Right lobe of liver (tissue), 6 donors: ENCODE data around the gene CCDC170. TPM values are rescaled to one million over a fixed set of nuclear protein-coding genes. Genes with fewer than 3 reads are reported as not detected.
A peak's percentile ranks its signal among the peaks of the same experiment; 100 is the strongest.

Experiments
- ATAC-seq, 4 donors: fragments of 200-7000 bp; cut with Tn5 transposase; one replicate each; pipeline ENCODE4 v1.9.1; 2020; ENCODE audit warnings: mild to moderate bottlenecking in 4 of 4, moderate library complexity in 4 of 4
- DNase-seq, 3 donors: peaks; one replicate each; pipeline ENCODE4 v3.0.0-alpha.2; 2020
- H3K27ac ChIP-seq, 3 donors: fragments of 200-600 bp; one replicate each; pipeline ENCODE4 v1.8.0; 2022
- H3K27me3 ChIP-seq, 2 donors: fragments of 200-600 bp; one replicate each; pipeline ENCODE4 v1.8.0; 2022
- H3K36me3 ChIP-seq, 4 donors: fragments of 200-600 bp; sonication (generic) in 1 of 4; one replicate each; pipeline versions ENCODE4 v1.5.1 to v1.8.0; 2017 to 2022; ENCODE audit warnings: control low read depth in 1 of 4
- H3K4me1 ChIP-seq, 4 donors: fragments of 200-600 bp; sonication (generic) in 1 of 4; one replicate each; pipeline versions ENCODE4 v1.5.1 to v1.8.0; 2017 to 2022; ENCODE audit warnings: control low read depth in 1 of 4
- H3K4me3 ChIP-seq, 3 donors: fragments of 200-600 bp; one replicate each; pipeline ENCODE4 v1.8.0; 2022
- H3K9me3 ChIP-seq, 4 donors: fragments of 200-600 bp; sonication (generic) in 1 of 4; one replicate each; pipeline versions ENCODE4 v1.5.1 to v1.8.0; 2017 to 2022; ENCODE audit warnings: control low read depth in 1 of 4
- POLR2A ChIP-seq: fragments of 450-650 bp; IDR thresholded peaks from one replicate; pipeline ENCODE4 v1.6.1; 2017; ENCODE audit warnings: antibody characterized with exemption, mild to moderate bottlenecking
- WGBS: methylation state at CpG from one replicate; pipeline ENCODE4 v1.1.6; 2018; ENCODE audit warnings: low coverage, low lambda C conversion rate; ENCODE audit not compliant: insufficient coverage; ENCODE audit errors: missing lambda C conversion rate; 5-methylcytosine and 5-hydroxymethylcytosine counted together
- intact Hi-C, 2 donors: fragments of 100-400 bp; cut with DNase I; formaldehyde crosslinking; loops; one replicate each; pipeline versions ENCODE4 v1.11.2 to v1.14.1; 2022
- total RNA-seq, 6 experiments: library from RNA; depleted of rRNA in 2 of 6; stranded (reverse); fragments of >200 nt in 2 of 6; fragmentation: NEBNext Ultra II Directional in 3 of 6; extraction: Animal tissue kit (Norgen Biotek cat#: 25700) in 3 of 6; gene quantifications; one replicate each; pipeline versions ENCODE4 v1.1.0 to v1.2.4, GENCODE V29; 2016 to 2023
- TF ChIP-seq, protein P1 (sequence below), 4 donors: fragments of 200-600 bp in 3 of 4; fragments of 450-650 bp in 1 of 4; IDR thresholded peaks; one replicate each; pipeline versions ENCODE4 v1.5.1 to v1.8.0; 2016 to 2022; ENCODE audit warnings: antibody characterized with exemption in 4 of 4, mild to moderate bottlenecking in 2 of 4
- donor health status: DM: no; HTN: yes; CAD: no.
- donor health status: DM: no; HTN: no; CAD: no.
- donor health status: DM: no; HTN: no; CAD: no.
- donor health status: DM: no; HTN: yes; CAD: no.
- donor health status: DM: no; HTN: yes; CAD: no.

CCDC170 gene
- total RNA-seq, 6 experiments from 2014 or later, result 0.31 to 0.93 (median 0.55) TPM

GRCh38 chr6:151655099-151655498 lies 161.3 kb downstream of the CCDC170 start:
- H3K4me1 ChIP-seq, result peaks cover 0 to 30% (median 9%) of the 10 kb centered on the region in 4 donors
- no peaks in the 10 kb centered on the region for H3K27me3 ChIP-seq
- no peaks in the 10 kb centered on the region for H3K9me3 ChIP-seq
- 100% methylated on average over 2 of the region's 2 CpGs for WGBS
- TF ChIP-seq POLR2A, result no peak
- TF ChIP-seq, protein P1, sequence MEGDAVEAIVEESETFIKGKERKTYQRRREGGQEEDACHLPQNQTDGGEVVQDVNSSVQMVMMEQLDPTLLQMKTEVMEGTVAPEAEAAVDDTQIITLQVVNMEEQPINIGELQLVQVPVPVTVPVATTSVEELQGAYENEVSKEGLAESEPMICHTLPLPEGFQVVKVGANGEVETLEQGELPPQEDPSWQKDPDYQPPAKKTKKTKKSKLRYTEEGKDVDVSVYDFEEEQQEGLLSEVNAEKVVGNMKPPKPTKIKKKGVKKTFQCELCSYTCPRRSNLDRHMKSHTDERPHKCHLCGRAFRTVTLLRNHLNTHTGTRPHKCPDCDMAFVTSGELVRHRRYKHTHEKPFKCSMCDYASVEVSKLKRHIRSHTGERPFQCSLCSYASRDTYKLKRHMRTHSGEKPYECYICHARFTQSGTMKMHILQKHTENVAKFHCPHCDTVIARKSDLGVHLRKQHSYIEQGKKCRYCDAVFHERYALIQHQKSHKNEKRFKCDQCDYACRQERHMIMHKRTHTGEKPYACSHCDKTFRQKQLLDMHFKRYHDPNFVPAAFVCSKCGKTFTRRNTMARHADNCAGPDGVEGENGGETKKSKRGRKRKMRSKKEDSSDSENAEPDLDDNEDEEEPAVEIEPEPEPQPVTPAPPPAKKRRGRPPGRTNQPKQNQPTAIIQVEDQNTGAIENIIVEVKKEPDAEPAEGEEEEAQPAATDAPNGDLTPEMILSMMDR (IDR thresholded peaks at IDR 0.05), result no peak
- no peak for ATAC-seq
- H3K4me3 ChIP-seq, result no peak overlapping the region
- H3K27ac ChIP-seq, result no peak overlapping the region
- no peak for DNase-seq
- intact Hi-C loops, result no loop called here
- no peaks in the 10 kb centered on the region for H3K36me3 ChIP-seq

DNA sequence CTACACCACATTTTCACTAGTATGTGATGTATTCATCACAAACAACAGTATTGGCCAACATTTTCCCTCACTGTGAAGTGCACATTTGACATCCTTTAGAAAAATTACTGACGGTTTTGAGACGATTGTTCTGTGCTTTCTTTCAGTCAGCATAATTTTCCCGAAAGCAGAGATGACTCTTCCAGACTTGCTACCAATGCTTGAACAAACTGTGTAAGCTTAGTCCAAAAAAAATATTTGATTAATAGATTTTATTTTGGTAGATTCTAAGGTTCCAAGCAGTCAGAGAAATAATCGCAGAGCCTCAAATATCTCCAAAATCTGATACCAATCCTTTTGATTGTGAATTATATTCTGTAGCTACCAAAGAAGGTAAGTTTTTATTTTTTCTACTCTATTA lies 162.6 kb downstream of the CCDC170 start:
- peak; percentile 40 to 55 (median 48) for ATAC-seq
- DNase-seq, result no peak
- Histone ChIP-seq H3K36me3 (no peaks in the 10 kb centered on the region), H3K27ac (peak overlapping the region in 2 of 3 donors; percentile 50 to 51), H3K4me3 (peak overlapping the region in 2 of 3 donors; percentile 44 to 45), H3K4me1 (peaks cover 0 to 41% (median 10%) of the 10 kb centered on the region in 4 donors), H3K9me3 (no peaks in the 10 kb centered on the region), H3K27me3 (no peaks in the 10 kb centered on the region)
- 27% methylated on average over 4 of the region's 4 CpGs for WGBS
- intact Hi-C loops, result no loop called here
- no peak for TF ChIP-seq POLR2A
- TF ChIP-seq, protein P1 (IDR thresholded peaks at IDR 0.05), result no peak

- ATAC-seq (peak; percentile 74 to 84 (median 83)), DNase-seq (no peak)
- no peaks in the 10 kb centered on the region for H3K9me3 ChIP-seq
- WGBS, result 19% methylated on average over 4 of the region's 4 CpGs
- H3K4me3 ChIP-seq, result peak overlapping the region in 2 of 3 donors; percentile 44 to 45
- no peaks in the 10 kb centered on the region for H3K36me3 ChIP-seq
- no peaks in the 10 kb centered on the region for H3K27me3 ChIP-seq
- peaks cover 0 to 44% (median 9%) of the 10 kb centered on the region in 4 donors for H3K4me1 ChIP-seq
- intact Hi-C loops, result no loop called here
- peak overlapping the region in 2 of 3 donors; percentile 51 to 53 for H3K27ac ChIP-seq
- TF ChIP-seq POLR2A, result no peak
- TF ChIP-seq, protein P1 (IDR thresholded peaks at IDR 0.05), result no peak
Observed at GRCh38 chr6:151658091-151658490, 164.3 kb downstream of the CCDC170 start.

DNA sequence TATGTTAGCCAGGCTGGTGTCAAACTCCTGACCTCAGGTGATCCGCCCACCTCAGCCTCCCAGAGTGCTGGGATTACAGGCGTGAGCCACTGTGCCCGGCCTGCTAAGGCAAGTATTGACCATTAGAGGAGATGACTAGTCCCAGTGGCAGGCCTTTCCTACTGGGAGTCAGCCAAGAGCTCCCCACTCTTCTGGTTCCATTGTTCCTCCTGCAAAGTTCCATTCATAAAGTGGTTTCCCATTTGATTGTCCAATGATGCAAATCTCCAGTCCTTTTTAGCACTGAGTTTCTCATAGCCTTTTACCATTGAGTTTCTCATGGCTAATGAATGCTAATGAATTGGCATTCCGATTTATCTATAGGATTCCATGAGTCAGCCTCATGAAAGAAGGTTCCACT lies 165.4 kb downstream of the CCDC170 start:
- Histone ChIP-seq H3K4me3 (peak overlapping the region in 2 of 3 donors; percentile 44 to 45), H3K4me1 (peaks cover 0 to 54% (median 14%) of the 10 kb centered on the region in 4 donors), H3K36me3 (no peaks in the 10 kb centered on the region), H3K9me3 (no peaks in the 10 kb centered on the region), H3K27me3 (no peaks in the 10 kb centered on the region), H3K27ac (peak overlapping the region in 2 of 3 donors; percentile 9 to 51)
- WGBS, result 75% methylated on average over 1 of the region's 4 CpGs
- intact Hi-C loops, result no loop called here
- ATAC-seq, result peak in 2 of 4 donors; percentile 6 to 15
- no peak for TF ChIP-seq POLR2A
- TF ChIP-seq, protein P1 (IDR thresholded peaks at IDR 0.05), result no peak
- DNase-seq, result no peak

DNA sequence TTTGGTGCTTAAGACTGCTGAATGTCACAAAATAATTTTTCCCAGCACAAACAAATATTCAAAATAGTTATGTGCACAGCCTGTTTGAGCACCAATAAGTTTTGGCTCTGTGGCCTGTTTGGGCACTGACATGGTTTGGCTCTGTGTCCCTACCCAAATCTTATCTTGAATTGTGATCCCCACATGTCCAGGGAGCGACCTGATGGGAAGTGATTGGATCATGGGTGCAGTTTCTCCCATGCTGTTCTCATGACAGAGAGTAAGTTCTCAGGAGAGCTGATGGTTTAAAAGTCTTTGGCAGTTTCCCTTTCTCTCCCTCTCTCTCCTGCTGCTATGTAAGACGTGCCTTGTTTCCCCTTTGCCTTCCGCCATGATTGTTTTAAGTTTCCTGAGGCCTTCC lies 167.7 kb downstream of the CCDC170 start:
- TF ChIP-seq POLR2A, result no peak
- TF ChIP-seq, protein P1 (IDR thresholded peaks at IDR 0.05), result no peak
- Histone ChIP-seq H3K36me3 (no peaks in the 10 kb centered on the region), H3K4me1 (peaks cover 0 to 71% (median 19%) of the 10 kb centered on the region in 4 donors), H3K27me3 (no peaks in the 10 kb centered on the region), H3K27ac (no peak overlapping the region), H3K4me3 (no peak overlapping the region), H3K9me3 (no peaks in the 10 kb centered on the region)
- 60% methylated on average over 1 of the region's 3 CpGs for WGBS
- no peak for ATAC-seq
- DNase-seq, result no peak
- intact Hi-C loops, result no loop called here
